ENCODE results near the gene CFAP251. TPM values are rescaled to one million over a fixed set of nuclear protein-coding genes. Genes with fewer than 3 reads are reported as not detected.
A peak's percentile ranks its signal among the peaks of the same experiment; 100 is the strongest.

The CFAP251 gene
- polyA plus RNA-seq, 2 of the 4 experiments (the other 2 are of a cell fraction), result 0.94 to 1.4 TPM

- ChIA-PET POLR2A (no interaction called here), CTCF (interaction anchor here (0.6 to 2.2 kb wide), 5 partner anchors 9 to 324 kb away, joined by 3 to 8 read pairs (median 4); partner anchors contain the start of gene BCL7A)
- DNase-seq (ENCODE audit: low read depth in 1 of 2, low spot score in 1 of 2) (no peak), ATAC-seq (no peak), FAIRE-seq (no peak)
- Histone ChIP-seq H3K9me3 (no peaks in the 10 kb centered on the region), H3K4me1 (no peaks in the 10 kb centered on the region), H3K27ac (no peak overlapping the region), H3K4me3 (no peak overlapping the region), H3K4me2 (no peak overlapping the region)
- WGBS (ENCODE audit: missing lambda C conversion rate), result 83% methylated on average over 6 of the region's 6 CpGs
- TF ChIP-seq HMGXB4 (CRISPR knock-in tag; IDR thresholded peaks at IDR 0.05; ENCODE audit: borderline replicate concordance), result no peak
- TF ChIP-seq ZFP36 (IDR thresholded peaks at IDR 0.05; ENCODE audit: borderline replicate concordance, partially characterized antibody), result peak; percentile 46
Observed at GRCh38 chr12:122012184-122012583, 93.8 kb downstream of the CFAP251 start.

- Histone ChIP-seq H3K4me1 (no peaks in the 10 kb centered on the region), H3K4me3 (no peak overlapping the region), H3K4me2 (no peak overlapping the region), H3K9me3 (0 out of 3 replicates have a peak, but pooled peaks cover 2% of the 10 kb centered on the region), H3K27ac (no peak overlapping the region)
- TF ChIP-seq KDM1A (IDR thresholded peaks at IDR 0.05; ENCODE audit: low read depth) (no peak), BHLHE40 (IDR thresholded peaks at IDR 0.05; ENCODE audit: low read depth, low read length) (no peak), NPAS2 (CRISPR knock-in tag; IDR thresholded peaks at IDR 0.05; ENCODE audit: borderline replicate concordance) (no peak), CHD2 (IDR thresholded peaks at IDR 0.05; ENCODE audit: low read length, partially characterized antibody) (no peak), RCOR1 (IDR thresholded peaks at IDR 0.05; ENCODE audit: low read depth, low read length) (no peak), JUN (IDR thresholded peaks at IDR 0.05) (no peak), HES2 (IDR thresholded peaks at IDR 0.05) (no peak), FOXS1 (CRISPR knock-in tag; IDR thresholded peaks at IDR 0.05) (no peak), HDAC2 (IDR thresholded peaks at IDR 0.05) (no peak)
- DNase-seq (ENCODE audit: low read depth in 1 of 2, low spot score in 1 of 2) (no peak), FAIRE-seq (no peak), ATAC-seq (no peak)
- ChIA-PET POLR2A (no interaction called here), CTCF (interaction anchor here (1.4 to 1.9 kb wide), 2 partner anchors 97 to 110 kb away, joined by 4 read pairs; no protein-coding TSS in a partner anchor)
- 87% methylated on average over 4 of the region's 4 CpGs for WGBS (ENCODE audit: missing lambda C conversion rate)
Observed at GRCh38 chr12:122013136-122013535, 94.7 kb downstream of the CFAP251 start.

GRCh38 chr12:122013791-122014590, 95.6 kb downstream of the CFAP251 start:
- no peak overlapping the region for H3K27ac ChIP-seq
- WGBS (ENCODE audit: missing lambda C conversion rate), result 86% methylated on average over 19 of the region's 19 CpGs
- no peak overlapping the region for H3K4me2 ChIP-seq
- ChIA-PET POLR2A (no interaction called here), CTCF (interaction anchor here (1.4 kb wide), 1 partner anchor 109 kb away, joined by 4 read pairs; no protein-coding TSS in a partner anchor)
- no peak overlapping the region for H3K4me3 ChIP-seq
- no peak for TF ChIP-seq MAZ (IDR thresholded peaks at IDR 0.05; ENCODE audit: borderline replicate concordance, low read depth, low read length)
- TF ChIP-seq REST (IDR thresholded peaks at IDR 0.05), result no peak
- TF ChIP-seq MAX (IDR thresholded peaks at IDR 0.05), result no peak
- no peak for ATAC-seq
- DNase-seq (ENCODE audit: low read depth in 1 of 2, low spot score in 1 of 2), result no peak
- FAIRE-seq, result no peak
- peaks cover 9% of the 10 kb centered on the region; the same call in 1 of the 3 replicates for H3K9me3 ChIP-seq
- H3K4me1 ChIP-seq, result no peaks in the 10 kb centered on the region

All from A549 (cell line).